LHCN-M2 (cell line): ENCODE results near the gene TNFRSF9. TPM values are rescaled to one million over a fixed set of nuclear protein-coding genes. Genes with fewer than 3 reads are reported as not detected.
"Not testable (repeated sequence)": the region's sequence is repeated elsewhere in the genome, so short reads cannot be mapped to it uniquely, and the experiment has no call there.

ENCODE experiments used
- DNase-seq: peaks from one replicate; pipeline ENCODE4 v3.0.0-alpha.2; 2012; ENCODE audit warnings: low read depth
- total RNA-seq: library from RNA; depleted of rRNA; stranded (reverse); fragments of >200 nt; gene quantifications from 2 replicates; pipeline ENCODE4 v1.2.3, GENCODE V29; 2014

TNFRSF9 gene
- total RNA-seq, 1 experiment from 2014 or later, result 0.06 TPM

GRCh38 chr1:7921796-7922195, 18.8 kb downstream of the TNFRSF9 start:
- DNase-seq, result peak; percentile 84

- DNase-seq, result no peak
Measured at GRCh38 chr1:7919880-7920279, 20.8 kb downstream of the TNFRSF9 start.

- not testable (repeated sequence) for DNase-seq
Measured at GRCh38 chr1:7917971-7918370, 22.7 kb downstream of the TNFRSF9 start.

- no peak for DNase-seq
Measured at GRCh38 chr1:7916501-7916830, 24.2 kb downstream of the TNFRSF9 start.

- no peak for DNase-seq
Measured at GRCh38 chr1:7915826-7916500, 24.7 kb downstream of the TNFRSF9 start.

GRCh38 chr1:7912743-7913557, 27.7 kb downstream of the TNFRSF9 start:
- DNase-seq, result no peak

- no peak for DNase-seq
Measured at GRCh38 chr1:7912145-7912544, 28.5 kb downstream of the TNFRSF9 start.

GRCh38 chr1:7905262-7905661, 35.4 kb downstream of the TNFRSF9 start:
- no peak for DNase-seq

- peak; percentile 74 for DNase-seq
Measured at GRCh38 chr1:7902478-7903085, 38.1 kb downstream of the TNFRSF9 start.

GRCh38 chr1:7899741-7900140, 40.9 kb downstream of the TNFRSF9 start:
- DNase-seq, result peak; percentile 29

GRCh38 chr1:7898962-7899361, 41.7 kb downstream of the TNFRSF9 start:
- DNase-seq, result no peak

- no peak for DNase-seq
Measured at GRCh38 chr1:7896994-7897393, 43.6 kb downstream of the TNFRSF9 start.

GRCh38 chr1:7893529-7894180, 47.0 kb downstream of the TNFRSF9 start:
- DNase-seq, result peak; percentile 81

- no peak for DNase-seq
Measured at GRCh38 chr1:7891804-7892203, 48.8 kb downstream of the TNFRSF9 start.

GRCh38 chr1:7890853-7891252, 49.8 kb downstream of the TNFRSF9 start:
- no peak for DNase-seq

- DNase-seq, result no peak
Measured at GRCh38 chr1:7888248-7889081, 52.2 kb downstream of the TNFRSF9 start.

- peak; percentile 8 for DNase-seq
Measured at GRCh38 chr1:7886405-7886745, 54.3 kb downstream of the TNFRSF9 start.

- no peak for DNase-seq
Measured at GRCh38 chr1:7885513-7886404, 54.9 kb downstream of the TNFRSF9 start.

- no peak for DNase-seq
Measured at GRCh38 chr1:7884757-7885156, 55.9 kb downstream of the TNFRSF9 start.

GRCh38 chr1:7879228-7879627, 61.4 kb downstream of the TNFRSF9 start:
- DNase-seq, result no peak
